Body of pancreas (tissue), 4 donors: ENCODE data around the gene HMG20B.

Experiments
- POLR2A ChIP-seq, 3 donors: fragments of 450-650 bp; IDR thresholded peaks; one replicate each; pipeline ENCODE4 v1.6.1; 2016; ENCODE audit warnings: antibody characterized with exemption in 3 of 3, mild to moderate bottlenecking in 2 of 3
- TF ChIP-seq, protein P1 (sequence below), 7 experiments: fragments of 450-650 bp in 4 of 7; fragments of 200-600 bp in 3 of 7; sonication (generic) in 3 of 7; IDR thresholded peaks; one replicate each; pipeline ENCODE4 v1.5.1; 2016 to 2019; ENCODE audit warnings: antibody characterized with exemption in 7 of 7

DNA sequence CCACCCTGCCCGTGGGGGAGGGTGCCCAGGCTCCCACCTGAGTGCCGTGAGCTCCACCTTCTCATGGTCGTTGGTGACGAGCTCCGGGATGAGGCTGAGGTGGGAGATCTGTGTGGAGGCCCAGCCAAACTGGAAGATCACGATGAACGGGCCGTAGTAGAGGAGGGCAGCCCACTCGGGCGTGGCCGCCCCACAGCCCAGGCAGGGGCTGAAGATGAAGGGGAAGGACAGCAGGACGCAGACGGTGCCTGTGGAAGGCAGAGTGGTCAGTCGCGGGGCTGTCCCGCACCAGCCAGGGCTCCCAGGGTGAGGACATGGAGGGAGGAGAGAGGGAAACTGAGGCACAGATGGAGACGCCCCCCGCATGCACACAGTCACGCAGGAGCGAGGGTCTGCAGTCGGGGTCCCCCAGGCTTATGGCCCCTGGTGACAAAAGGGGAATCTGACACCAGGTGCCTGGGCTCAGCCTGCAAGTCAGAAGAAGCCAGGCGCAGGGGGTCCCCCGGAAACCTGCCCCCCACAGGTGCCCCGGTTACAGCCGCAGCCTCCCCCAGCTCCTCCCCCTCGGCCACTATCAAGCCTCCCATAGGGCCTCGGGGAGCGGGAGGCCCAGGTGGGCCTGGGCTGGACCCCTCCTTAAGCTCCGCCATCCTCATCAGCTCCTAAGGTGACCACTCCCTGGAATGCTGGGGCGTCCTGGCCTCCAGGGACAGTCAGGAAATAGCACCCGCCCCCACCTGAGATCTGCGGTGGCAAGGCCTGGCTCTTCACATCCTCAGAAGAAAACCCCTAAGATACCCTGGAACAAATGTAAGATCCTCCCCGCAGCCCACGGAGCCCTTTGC lies 21.6 kb upstream of the HMG20B start:
- TF ChIP-seq, protein P1, sequence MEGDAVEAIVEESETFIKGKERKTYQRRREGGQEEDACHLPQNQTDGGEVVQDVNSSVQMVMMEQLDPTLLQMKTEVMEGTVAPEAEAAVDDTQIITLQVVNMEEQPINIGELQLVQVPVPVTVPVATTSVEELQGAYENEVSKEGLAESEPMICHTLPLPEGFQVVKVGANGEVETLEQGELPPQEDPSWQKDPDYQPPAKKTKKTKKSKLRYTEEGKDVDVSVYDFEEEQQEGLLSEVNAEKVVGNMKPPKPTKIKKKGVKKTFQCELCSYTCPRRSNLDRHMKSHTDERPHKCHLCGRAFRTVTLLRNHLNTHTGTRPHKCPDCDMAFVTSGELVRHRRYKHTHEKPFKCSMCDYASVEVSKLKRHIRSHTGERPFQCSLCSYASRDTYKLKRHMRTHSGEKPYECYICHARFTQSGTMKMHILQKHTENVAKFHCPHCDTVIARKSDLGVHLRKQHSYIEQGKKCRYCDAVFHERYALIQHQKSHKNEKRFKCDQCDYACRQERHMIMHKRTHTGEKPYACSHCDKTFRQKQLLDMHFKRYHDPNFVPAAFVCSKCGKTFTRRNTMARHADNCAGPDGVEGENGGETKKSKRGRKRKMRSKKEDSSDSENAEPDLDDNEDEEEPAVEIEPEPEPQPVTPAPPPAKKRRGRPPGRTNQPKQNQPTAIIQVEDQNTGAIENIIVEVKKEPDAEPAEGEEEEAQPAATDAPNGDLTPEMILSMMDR (IDR thresholded peaks at IDR 0.05) = no peak
- TF ChIP-seq POLR2A (IDR thresholded peaks at IDR 0.05) = no peak
